Peyer's patch (tissue), 4 donors: ENCODE data around the gene CCL28.

ENCODE experiments used
- CTCF ChIP-seq, 6 experiments: fragments of 450-650 bp in 4 of 6; fragments of 200-600 bp in 2 of 6; sonication (generic) in 1 of 6; IDR thresholded peaks; one replicate each; pipeline ENCODE4 v1.5.1; 2017 to 2019; ENCODE audit warnings: antibody characterized with exemption in 6 of 6, mild to moderate bottlenecking in 3 of 6, moderate library complexity in 1 of 6
- POLR2A ChIP-seq, 2 donors: fragments of 450-650 bp; IDR thresholded peaks; one replicate each; pipeline ENCODE4 v1.5.1; 2017; ENCODE audit warnings: antibody characterized with exemption in 2 of 2, mild to moderate bottlenecking in 2 of 2, moderate library complexity in 2 of 2

- TF ChIP-seq CTCF (IDR thresholded peaks at IDR 0.05) (no peak), POLR2A (IDR thresholded peaks at IDR 0.05) (no peak)
These were observed 73.3 kb downstream of the CCL28 start for GRCh38 chr5:43338862-43339261.
